H1 (cell line): ENCODE measurements around the gene POLA1. TPM values are rescaled to one million over a fixed set of nuclear protein-coding genes. Genes with fewer than 3 reads are reported as not detected.

Experiments
- CTCF ChIA-PET: fragments of 300-600 bp; sonication (Branson Sonifier 250); formaldehyde crosslinking; loops from one replicate; lab custom pipeline; 2021; ENCODE audit not compliant: partially characterized antibody; lab: Charles Lee
- POLR2A ChIA-PET: fragments of 300-600 bp; sonication (Branson Sonifier 250); formaldehyde crosslinking; loops from one replicate; lab custom pipeline; 2021; ENCODE audit warnings: inconsistent platforms; ENCODE audit not compliant: partially characterized antibody; lab: Charles Lee
- DNase-seq, 2 experiments: peaks; one replicate each; pipeline versions ENCODE4 v3.0.0 to v3.0.0-alpha.2; 2010 to 2022; ENCODE audit warnings: low spot score in 2 of 2, low read depth in 1 of 2, mixed read lengths in 1 of 2
- FAIRE-seq: peaks from 2 replicates; lab custom pipeline; 2011; peaks lifted over from hg19 to GRCh38; lab: Jason Lieb, UNC
- H2AFZ ChIP-seq: 2 replicates; pipeline ENCODE4 v1.8.1; 2012; ENCODE audit warnings: low read length, inconsistent platforms
- H2AK5ac ChIP-seq: 2 replicates; pipeline ENCODE4 v1.6.1; 2013; ENCODE audit warnings: low read depth, low read length
- H2BK120ac ChIP-seq: replicated peaks from 2 replicates; pipeline ENCODE3; 2013; ENCODE audit warnings: low read depth, low read length, inconsistent platforms
- H2BK12ac ChIP-seq: 2 replicates; pipeline ENCODE4 v1.6.1; 2013; ENCODE audit warnings: low read depth, low read length
- H2BK15ac ChIP-seq: 2 replicates; pipeline ENCODE4 v1.6.1; 2013; ENCODE audit warnings: low read length
- H2BK20ac ChIP-seq: 2 replicates; pipeline ENCODE4 v1.6.1; 2013; ENCODE audit warnings: low read length
- H2BK5ac ChIP-seq: 2 replicates; pipeline ENCODE4 v1.6.1; 2013; ENCODE audit warnings: low read depth, low read length
- H3K14ac ChIP-seq: 2 replicates; pipeline ENCODE4 v1.6.1; 2013; ENCODE audit warnings: inconsistent platforms; ENCODE audit not compliant: insufficient read length
- H3K18ac ChIP-seq: 2 replicates; pipeline ENCODE4 v1.6.1; 2013; ENCODE audit warnings: low read length; ENCODE audit errors: extremely low read depth
- H3K23ac ChIP-seq: 2 replicates; pipeline ENCODE4 v1.6.1; 2013; ENCODE audit warnings: inconsistent platforms; ENCODE audit not compliant: insufficient read length
- H3K23me2 ChIP-seq: 2 replicates; pipeline ENCODE4 v1.6.1; 2013; ENCODE audit warnings: low read depth, low read length
- H3K27ac ChIP-seq: 2 replicates; pipeline ENCODE4 v1.6.1; 2011; ENCODE audit warnings: low read depth, low read length, inconsistent platforms
- H3K27me3 ChIP-seq, 4 experiments: replicated peaks in 1 of 4; 1 replicate in 1 of 4; 2 replicates in 3 of 4; pipeline versions ENCODE4 v1.6.1 to v1.8.1; 2011 to 2013; ENCODE audit warnings: low read length in 3 of 4, mild to moderate bottlenecking in 3 of 4, inconsistent platforms in 2 of 4, mixed read lengths in 2 of 4, moderate library complexity in 1 of 4; ENCODE audit not compliant: control insufficient read depth in 3 of 4, insufficient read depth in 3 of 4; ENCODE audit errors: extremely low read depth in 1 of 4
- H3K36me3 ChIP-seq, 4 experiments: 2 replicates each; pipeline versions ENCODE4 v1.6.1 to v1.8.1; 2011 to 2013; ENCODE audit warnings: mild to moderate bottlenecking in 4 of 4, low read length in 3 of 4, moderate library complexity in 2 of 4, control low read depth in 1 of 4, inconsistent platforms in 1 of 4; ENCODE audit not compliant: insufficient read depth in 4 of 4, control insufficient read depth in 2 of 4
- H3K4ac ChIP-seq: replicated peaks from 2 replicates; pipeline ENCODE3; 2013; ENCODE audit warnings: low read length, low read depth, mixed read lengths, inconsistent platforms; ENCODE audit not compliant: insufficient read length
- H3K4me1 ChIP-seq, 4 experiments: replicated peaks in 1 of 4; 1 replicate in 1 of 4; 2 replicates in 3 of 4; pipeline versions ENCODE4 v1.6.1 to v1.8.1; 2011 to 2013; ENCODE audit warnings: low read length in 3 of 4, inconsistent platforms in 2 of 4, mixed read lengths in 1 of 4; ENCODE audit not compliant: insufficient read depth in 4 of 4, control insufficient read depth in 3 of 4
- H3K4me2 ChIP-seq, 2 experiments: 2 replicates each; pipeline versions ENCODE4 v1.6.1 to v1.8.1; 2011 to 2013; ENCODE audit warnings: low read depth in 2 of 2, low read length in 2 of 2, control low read depth in 1 of 2, inconsistent platforms in 1 of 2, mild to moderate bottlenecking in 1 of 2; ENCODE audit not compliant: insufficient read depth in 1 of 2
- H3K4me3 ChIP-seq, 4 experiments: fragments of 200-600, 300-600 bp in 1 of 4; sonication (generic), shearing (Covaris generic), sonication (Bioruptor Twin) in 1 of 4; 2 replicates each; pipeline versions ENCODE4 v1.5.1 to v1.8.1; 2011 to 2016; ENCODE audit warnings: low read length in 4 of 4, low read depth in 3 of 4, control low read depth in 2 of 4, inconsistent platforms in 2 of 4, mild to moderate bottlenecking in 2 of 4, mixed read lengths in 1 of 4, moderate library complexity in 1 of 4; ENCODE audit not compliant: insufficient read depth in 2 of 4; ENCODE audit errors: extremely low read depth in 1 of 4
- H3K56ac ChIP-seq: replicated peaks from 2 replicates; pipeline ENCODE3; 2013; ENCODE audit warnings: low read depth, mild to moderate bottlenecking, mixed read lengths, low read length, inconsistent platforms; ENCODE audit not compliant: insufficient read length
- H3K79me1 ChIP-seq: 2 replicates; pipeline ENCODE4 v1.6.1; 2013; ENCODE audit warnings: low read depth, low read length, control low read depth
- H3K79me2 ChIP-seq, 2 experiments: 2 replicates each; pipeline versions ENCODE4 v1.6.1 to v1.8.1; 2012 to 2013; ENCODE audit warnings: low read length in 2 of 2, mild to moderate bottlenecking in 2 of 2, inconsistent platforms in 1 of 2; ENCODE audit not compliant: insufficient read depth in 2 of 2, control insufficient read depth in 1 of 2
- H3K9ac ChIP-seq, 4 experiments: replicated peaks in 1 of 4; 1 replicate in 1 of 4; 2 replicates in 3 of 4; pipeline versions ENCODE4 v1.6.1 to v1.8.1; 2011 to 2013; ENCODE audit warnings: low read depth in 3 of 4, low read length in 3 of 4, control low read depth in 2 of 4, mild to moderate bottlenecking in 2 of 4, moderate library complexity in 2 of 4, inconsistent platforms in 1 of 4; ENCODE audit errors: extremely low read depth in 1 of 4
- H3K9me3 ChIP-seq, 2 experiments: 2 replicates each; pipeline versions ENCODE4 v1.6.1 to v1.8.1; 2012 to 2013; ENCODE audit warnings: mild to moderate bottlenecking in 2 of 2, moderate library complexity in 2 of 2, control low read depth in 1 of 2, inconsistent platforms in 1 of 2, low read depth in 1 of 2, low read length in 1 of 2, mixed read lengths in 1 of 2; ENCODE audit not compliant: insufficient read depth in 2 of 2
- H4K20me1 ChIP-seq, 2 experiments: replicated peaks in 1 of 2; 2 replicates each; pipeline versions ENCODE3 to v1.8.1; 2011 to 2013; ENCODE audit warnings: inconsistent platforms in 2 of 2, low read length in 2 of 2, mild to moderate bottlenecking in 1 of 2; ENCODE audit not compliant: insufficient read depth in 2 of 2, control insufficient read depth in 1 of 2
- H4K5ac ChIP-seq: 2 replicates; pipeline ENCODE4 v1.6.1; 2013; ENCODE audit warnings: low read length, low read depth, mixed read lengths, inconsistent platforms; ENCODE audit not compliant: insufficient read length
- H4K8ac ChIP-seq: 2 replicates; pipeline ENCODE4 v1.8.0; 2013; ENCODE audit warnings: mild to moderate bottlenecking, moderate library complexity, low read length, inconsistent platforms; ENCODE audit not compliant: insufficient read depth; ENCODE audit errors: extremely low read depth
- H4K91ac ChIP-seq: replicated peaks from 2 replicates; pipeline ENCODE3; 2013; ENCODE audit warnings: low read length, mixed read lengths, inconsistent platforms; ENCODE audit not compliant: insufficient read length
- BACH1 ChIP-seq: IDR thresholded peaks from 2 replicates; pipeline ENCODE4 v1.6.1; 2012; ENCODE audit warnings: low read length, improper control_type of control experiment
- BCL11A ChIP-seq, 2 experiments: IDR thresholded peaks; one replicate each; pipeline ENCODE4 v1.6.1; 2011; ENCODE audit warnings: low read depth in 2 of 2, low read length in 2 of 2, mild to moderate bottlenecking in 2 of 2
- CEBPB ChIP-seq: IDR thresholded peaks from 2 replicates; pipeline ENCODE4 v1.6.1; 2012; ENCODE audit warnings: low read depth, low read length
- GABPA ChIP-seq: IDR thresholded peaks from 2 replicates; pipeline ENCODE4 v1.6.1; 2011; ENCODE audit warnings: mild to moderate bottlenecking, low read length, moderate library complexity, borderline replicate concordance; ENCODE audit not compliant: insufficient read depth
- HDAC2 ChIP-seq, 2 experiments: fragments of 300-600 bp in 1 of 2; sonication (generic) in 1 of 2; IDR thresholded peaks; 2 replicates each; pipeline ENCODE4 v1.6.1; 2011 to 2012; ENCODE audit warnings: low read depth in 2 of 2, low read length in 2 of 2, mild to moderate bottlenecking in 2 of 2, moderate library complexity in 2 of 2, borderline replicate concordance in 1 of 2, inconsistent platforms in 1 of 2
- JUN ChIP-seq: IDR thresholded peaks from 2 replicates; pipeline ENCODE4 v1.6.1; 2011; ENCODE audit warnings: low read depth, mild to moderate bottlenecking, improper control_type of control experiment, low read length
- JUND ChIP-seq: IDR thresholded peaks from 2 replicates; pipeline ENCODE4 v1.6.1; 2011; ENCODE audit warnings: mild to moderate bottlenecking, improper control_type of control experiment, low read length
- KDM5A ChIP-seq: fragments of 200-600 bp; IDR thresholded peaks from 2 replicates; pipeline ENCODE4 v1.7.1; 2012; ENCODE audit warnings: mild to moderate bottlenecking, low read length, inconsistent platforms, mixed read lengths
- POLR2AphosphoS5 ChIP-seq: IDR thresholded peaks from 2 replicates; pipeline ENCODE4 v1.6.1; 2011; ENCODE audit warnings: low read depth, low read length
- POU5F1 ChIP-seq: IDR thresholded peaks from 2 replicates; pipeline ENCODE4 v1.6.1; 2011; ENCODE audit warnings: low read depth, mild to moderate bottlenecking, low read length, moderate library complexity
- SIRT6 ChIP-seq: IDR thresholded peaks from one replicate; pipeline ENCODE4 v1.7.1; 2012; ENCODE audit warnings: low read length, inconsistent platforms
- SRF ChIP-seq: IDR thresholded peaks from 2 replicates; pipeline ENCODE4 v1.6.1; 2011; ENCODE audit warnings: mild to moderate bottlenecking, low read depth, low read length, moderate library complexity
- SUZ12 ChIP-seq: fragments of 200-600 bp; sonication (generic); IDR thresholded peaks from 2 replicates; pipeline ENCODE4 v1.6.1; 2012; ENCODE audit warnings: mild to moderate bottlenecking, inconsistent platforms, low read length, moderate library complexity, mixed read lengths
- TAF1 ChIP-seq: IDR thresholded peaks from 2 replicates; pipeline ENCODE4 v1.6.1; 2011; ENCODE audit warnings: mild to moderate bottlenecking, low read depth, low read length
- TCF12 ChIP-seq: IDR thresholded peaks from 2 replicates; pipeline ENCODE4 v1.6.1; 2011; ENCODE audit warnings: low read depth, mild to moderate bottlenecking, low read length
- TEAD4 ChIP-seq: IDR thresholded peaks from 2 replicates; pipeline ENCODE4 v1.6.1; 2012; ENCODE audit warnings: low read depth, low read length, inconsistent platforms, mixed read lengths
- WGBS, 2 experiments: shearing (Covaris generic) in 1 of 2; methylation state at CpG; one replicate each; pipeline versions ENCODE4 v1.1.6 to v1.1.7; 2013 to 2015; ENCODE audit warnings: low lambda C conversion rate in 2 of 2, mixed read lengths in 2 of 2, inconsistent platforms in 1 of 2, low coverage in 1 of 2, missing lambda C conversion rate in 1 of 2; ENCODE audit not compliant: insufficient replicate concordance in 2 of 2, insufficient coverage in 1 of 2, insufficient read length in 1 of 2; ENCODE audit errors: extremely low coverage in 1 of 2, missing lambda C conversion rate in 1 of 2; 5-methylcytosine and 5-hydroxymethylcytosine counted together
- polyA plus RNA-seq, 7 experiments: library from polyadenylated mRNA; depleted of rRNA in 3 of 7; stranded (reverse) in 5 of 7; unstranded in 2 of 7; fragments of >200 nt in 5 of 7; fragments of 200-250 nt in 2 of 7; gene quantifications; 1 replicate in 5 of 7; 2 replicates in 1 of 7; 4 replicates in 1 of 7; pipeline versions ENCODE4 v1.2.1 to v1.2.3, GENCODE V29; 2011 to 2013; ENCODE audit warnings: missing spikeins in 2 of 7, mixed read lengths in 2 of 7
- total RNA-seq: library from RNA; stranded (reverse); fragmentation: NEBNext Ultra II Directional; extraction: Animal tissue kit (Norgen Biotek cat#: 25700); gene quantifications from 2 replicates; pipeline ENCODE4 v1.2.1, GENCODE V29; 2021

Gene POLA1
- total and polyA plus RNA-seq, 2 of the 8 experiments (the other 6 are each of a cell fraction or from before 2014, with no cell fraction given) = 5.6 to 34.9 TPM

- H2BK5ac ChIP-seq = no peak overlapping the region
- no peak overlapping the region for H2BK20ac ChIP-seq
- H3K4me2 ChIP-seq = no peak overlapping the region
- no peak overlapping the region for H3K18ac ChIP-seq
- H3K79me1 ChIP-seq = no peaks in the 10 kb centered on the region
- H2BK15ac ChIP-seq = no peak overlapping the region
- no peak overlapping the region for H2AK5ac ChIP-seq
- H2AFZ ChIP-seq = no peak overlapping the region
- no peak overlapping the region for H3K27ac ChIP-seq
- no peak for DNase-seq
- no peak overlapping the region for H2BK120ac ChIP-seq
- H3K23ac ChIP-seq = no peak overlapping the region
- H4K8ac ChIP-seq = no peak overlapping the region
- H3K9me3 ChIP-seq = no peaks in the 10 kb centered on the region
- H4K20me1 ChIP-seq = no peaks in the 10 kb centered on the region
- H4K91ac ChIP-seq = no peak overlapping the region
- no peak overlapping the region for H3K4ac ChIP-seq
- H4K5ac ChIP-seq = no peak overlapping the region
- no peak for FAIRE-seq
- no peaks in the 10 kb centered on the region for H3K79me2 ChIP-seq
- CTCF ChIA-PET = interaction anchor here (1.4 to 2.6 kb wide), 2 partner anchors 19 to 115 kb away, joined by 3 to 20 read pairs; no protein-coding TSS in a partner anchor
- 90% methylated on average over 7 of the region's 7 CpGs; no CpG with 5 or more reads in 1 of the 2 experiments for WGBS, 2 experiments
- no peak overlapping the region for H2BK12ac ChIP-seq
- H3K36me3 ChIP-seq = no peaks in the 10 kb centered on the region
- H3K56ac ChIP-seq = no peak overlapping the region
- POLR2A ChIA-PET = no interaction called here
- H3K14ac ChIP-seq = no peak overlapping the region
- no peaks in the 10 kb centered on the region; a peak in 3 of 7 replicates for H3K27me3 ChIP-seq
- H3K4me3 ChIP-seq = no peak overlapping the region
- no peaks in the 10 kb centered on the region for H3K4me1 ChIP-seq
- H3K23me2 ChIP-seq = no peaks in the 10 kb centered on the region
- H3K9ac ChIP-seq = no peak overlapping the region
- TF ChIP-seq POLR2AphosphoS5 = no peak
- TF ChIP-seq SIRT6 = no peak
- TF ChIP-seq BCL11A (IDR thresholded peaks at IDR 0.05; ENCODE audit: low read depth in 2 of 2, low read length in 2 of 2) = no peak
- TF ChIP-seq SUZ12 = no peak
- no peak for TF ChIP-seq POU5F1
- no peak for TF ChIP-seq GABPA
- no peak for TF ChIP-seq JUN
- TF ChIP-seq CEBPB = no peak
- TF ChIP-seq HDAC2 (IDR thresholded peaks at IDR 0.05; ENCODE audit: borderline replicate concordance in 1 of 2, low read depth in 2 of 2, low read length in 2 of 2) = no peak
- no peak for TF ChIP-seq TCF12
- no peak for TF ChIP-seq BACH1
- no peak for TF ChIP-seq TAF1
- no peak for TF ChIP-seq TEAD4
- TF ChIP-seq JUND = no peak
- TF ChIP-seq KDM5A = no peak
- no peak for TF ChIP-seq SRF
Observed at GRCh38 chrX:25028726-25029125, 335.0 kb downstream of the POLA1 start.
